ENCODE data around the gene SLC31A1. TPM values are rescaled to one million over a fixed set of nuclear protein-coding genes. Genes with fewer than 3 reads are reported as not detected.

SLC31A1 gene
- total and polyA plus RNA-seq, 2 experiments from 2014 or later = 35.8 to 37.1 TPM

DNA sequence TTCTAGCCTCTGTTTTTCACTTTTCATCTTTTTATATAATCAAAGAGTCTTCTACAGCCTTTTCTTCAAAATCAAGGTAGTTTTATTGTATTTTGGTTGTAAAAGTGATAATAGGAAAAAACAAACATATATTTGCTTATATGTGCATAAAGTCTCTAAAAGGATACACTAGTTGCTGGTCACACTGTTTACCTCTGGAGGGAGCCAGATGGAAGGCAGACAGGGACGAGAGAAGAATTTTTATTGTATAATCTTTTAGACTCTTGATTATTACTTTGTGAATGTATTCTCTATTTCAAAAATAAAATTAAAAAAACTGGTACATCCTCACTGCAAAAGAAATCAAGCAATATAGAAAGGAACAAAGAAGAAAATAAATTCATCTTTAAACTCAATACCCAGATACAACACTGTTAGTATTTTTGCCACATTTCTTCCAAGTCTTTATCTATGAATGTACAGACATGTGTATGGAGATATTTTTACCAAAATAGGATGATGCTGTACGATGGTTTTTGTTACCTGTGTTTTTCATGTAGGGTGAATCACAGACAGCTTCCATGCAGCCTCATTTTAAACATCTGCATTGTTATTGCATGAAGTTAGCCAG is 88.0 kb downstream of the SLC31A1 start:
- Histone ChIP-seq H3K36me3 (ENCODE audit: low read depth) (no peaks in the 10 kb centered on the region), H3F3A (ENCODE audit: insufficient read depth) (0 out of 2 replicates have a peak, but pooled peaks cover 5% of the 10 kb centered on the region), H3K27me3 (replicated peaks; ENCODE audit: insufficient read depth) (no peaks in the 10 kb centered on the region), H4K20me1 (ENCODE audit: insufficient read depth) (no peaks in the 10 kb centered on the region), H3K4me2 (ENCODE audit: unreplicated experiment) (no peak overlapping the region), H3K79me2 (ENCODE audit: insufficient read depth) (no peaks in the 10 kb centered on the region), H3K4me3 (no peak overlapping the region), H3K9me2 (ENCODE audit: insufficient read depth) (no peaks in the 10 kb centered on the region), H3K27ac (no peak overlapping the region), H3K9ac (no peak overlapping the region), H2AFZ (no peak overlapping the region), H3K9me3 (ENCODE audit: low read depth) (no peaks in the 10 kb centered on the region), H3K4me1 (ENCODE audit: insufficient read depth) (no peaks in the 10 kb centered on the region)
- DNase-seq = peak; percentile 72
- in situ Hi-C loops (cut with MboI) = no loop called here
- TF ChIP-seq EZH2 (IDR thresholded peaks at IDR 0.05; ENCODE audit: insufficient read depth, poor library complexity, severe bottlenecking) (no peak), EZH2phosphoT487 (IDR thresholded peaks at IDR 0.05; ENCODE audit: insufficient read depth, low read depth) (no peak)
- 2 to 3% methylated on average over 2 of the region's 2 CpGs for WGBS, 2 experiments (ENCODE audit: low coverage in 1 of 2, low lambda C conversion rate in 2 of 2, missing lambda C conversion rate in 2 of 2)

DNA sequence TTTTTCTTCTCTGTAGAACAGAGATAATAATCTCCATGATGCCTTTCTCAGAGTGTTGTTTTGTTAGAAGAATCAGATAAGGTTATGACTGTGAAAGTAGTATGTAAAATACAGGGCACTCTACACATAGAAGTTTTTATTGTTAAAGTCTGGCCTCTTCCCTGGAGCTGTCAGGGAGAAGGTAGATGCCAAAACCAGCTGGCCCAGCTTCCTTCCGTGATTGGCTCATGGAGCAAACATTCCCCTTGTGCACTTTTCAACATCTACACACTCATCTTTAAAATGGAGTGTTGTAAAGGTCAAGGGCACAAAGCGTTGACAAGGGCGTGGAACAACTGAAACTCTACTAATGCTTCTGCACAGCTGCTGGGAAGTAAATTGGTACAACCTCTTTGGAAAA is 89.2 kb downstream of the SLC31A1 start:
- no peaks in the 10 kb centered on the region for H3K4me1 ChIP-seq (ENCODE audit: insufficient read depth)
- no peak overlapping the region for H3K4me3 ChIP-seq
- 38 to 41% methylated on average over 3 of the region's 3 CpGs for WGBS, 2 experiments (ENCODE audit: low coverage in 1 of 2, low lambda C conversion rate in 2 of 2, missing lambda C conversion rate in 2 of 2)
- no peak overlapping the region for H3K4me2 ChIP-seq (ENCODE audit: unreplicated experiment)
- no peaks in the 10 kb centered on the region for H3K9me3 ChIP-seq (ENCODE audit: low read depth)
- H2AFZ ChIP-seq = no peak overlapping the region
- no peaks in the 10 kb centered on the region for H3K9me2 ChIP-seq (ENCODE audit: insufficient read depth)
- no peaks in the 10 kb centered on the region for H3K27me3 ChIP-seq (replicated peaks; ENCODE audit: insufficient read depth)
- no peak overlapping the region for H3K27ac ChIP-seq
- H3K36me3 ChIP-seq (ENCODE audit: low read depth) = no peaks in the 10 kb centered on the region
- peak; percentile 18 for DNase-seq
- 0 out of 2 replicates have a peak, but pooled peaks cover 5% of the 10 kb centered on the region for H3F3A ChIP-seq (ENCODE audit: insufficient read depth)
- TF ChIP-seq EZH2 (IDR thresholded peaks at IDR 0.05; ENCODE audit: insufficient read depth, poor library complexity, severe bottlenecking) = no peak
- no peak for TF ChIP-seq EZH2phosphoT487 (IDR thresholded peaks at IDR 0.05; ENCODE audit: insufficient read depth, low read depth)
- in situ Hi-C loops (cut with MboI) = no loop called here
- H3K9ac ChIP-seq = no peak overlapping the region
- H4K20me1 ChIP-seq (ENCODE audit: insufficient read depth) = no peaks in the 10 kb centered on the region
- no peaks in the 10 kb centered on the region for H3K79me2 ChIP-seq (ENCODE audit: insufficient read depth)

DNA sequence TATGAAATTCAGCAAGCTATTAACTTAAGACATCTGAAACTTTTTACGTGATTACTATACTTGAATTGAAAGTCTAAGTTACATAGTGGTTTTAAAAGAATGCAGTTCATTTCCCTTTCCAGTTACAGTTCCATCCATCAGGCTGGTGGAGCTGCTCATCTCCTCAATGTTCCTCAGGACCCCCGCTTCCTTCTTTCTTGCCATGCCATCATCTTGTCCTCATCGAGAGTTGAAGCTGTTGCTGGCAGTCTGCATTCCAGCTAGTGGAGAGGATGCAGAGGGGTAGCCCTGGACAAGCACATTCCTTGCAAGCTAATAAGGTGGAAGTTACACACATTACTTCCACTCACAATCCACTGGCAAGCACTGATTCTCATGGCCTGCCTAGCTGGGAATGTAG is 90.6 kb downstream of the SLC31A1 start:
- 78 to 80% methylated on average over 3 of the region's 3 CpGs for WGBS, 2 experiments (ENCODE audit: low coverage in 1 of 2, low lambda C conversion rate in 2 of 2, missing lambda C conversion rate in 2 of 2)
- Histone ChIP-seq H3F3A (ENCODE audit: insufficient read depth) (0 out of 2 replicates have a peak, but pooled peaks cover 5% of the 10 kb centered on the region), H3K4me2 (ENCODE audit: unreplicated experiment) (no peak overlapping the region), H3K9me3 (ENCODE audit: low read depth) (no peaks in the 10 kb centered on the region), H3K9ac (no peak overlapping the region), H3K4me3 (no peak overlapping the region), H3K9me2 (ENCODE audit: insufficient read depth) (no peaks in the 10 kb centered on the region), H4K20me1 (ENCODE audit: insufficient read depth) (no peaks in the 10 kb centered on the region), H3K4me1 (ENCODE audit: insufficient read depth) (no peaks in the 10 kb centered on the region), H2AFZ (no peak overlapping the region), H3K27me3 (replicated peaks; ENCODE audit: insufficient read depth) (no peaks in the 10 kb centered on the region), H3K27ac (no peak overlapping the region), H3K36me3 (ENCODE audit: low read depth) (no peaks in the 10 kb centered on the region), H3K79me2 (ENCODE audit: insufficient read depth) (no peaks in the 10 kb centered on the region)
- DNase-seq = no peak
- TF ChIP-seq EZH2 (IDR thresholded peaks at IDR 0.05; ENCODE audit: insufficient read depth, poor library complexity, severe bottlenecking) (no peak), EZH2phosphoT487 (IDR thresholded peaks at IDR 0.05; ENCODE audit: insufficient read depth, low read depth) (no peak)
- in situ Hi-C loops (cut with MboI) = no loop called here

DNA sequence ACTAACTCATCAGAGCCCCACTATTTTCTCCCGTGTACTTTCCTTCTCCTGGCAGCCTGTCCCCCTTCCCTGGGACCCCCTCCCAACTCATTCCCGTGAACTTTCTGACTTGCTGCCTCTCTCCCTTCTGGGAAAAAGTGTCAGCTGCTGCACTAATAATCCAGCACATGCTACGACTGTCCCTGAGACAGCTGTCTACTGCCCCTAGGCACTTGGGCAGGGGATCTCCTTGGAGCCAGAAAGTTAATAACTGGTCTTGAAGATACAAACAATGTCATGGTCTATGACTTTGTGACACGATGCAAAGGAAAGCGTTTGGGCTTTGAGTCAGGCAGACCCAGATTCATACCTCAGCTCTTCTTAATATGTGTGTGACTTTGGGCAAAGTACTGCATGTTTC is 91.9 kb downstream of the SLC31A1 start:
- Histone ChIP-seq H3K27ac (no peak overlapping the region), H3K36me3 (ENCODE audit: low read depth) (no peaks in the 10 kb centered on the region), H3K4me2 (ENCODE audit: unreplicated experiment) (no peak overlapping the region), H4K20me1 (ENCODE audit: insufficient read depth) (no peaks in the 10 kb centered on the region), H3K9ac (no peak overlapping the region), H3K9me3 (ENCODE audit: low read depth) (no peaks in the 10 kb centered on the region), H3K9me2 (ENCODE audit: insufficient read depth) (no peaks in the 10 kb centered on the region), H3K4me3 (no peak overlapping the region), H3F3A (ENCODE audit: insufficient read depth) (0 out of 2 replicates have a peak, but pooled peaks cover 5% of the 10 kb centered on the region), H3K27me3 (replicated peaks; ENCODE audit: insufficient read depth) (no peaks in the 10 kb centered on the region), H3K4me1 (ENCODE audit: insufficient read depth) (no peaks in the 10 kb centered on the region), H3K79me2 (ENCODE audit: insufficient read depth) (no peaks in the 10 kb centered on the region), H2AFZ (no peak overlapping the region)
- in situ Hi-C loops (cut with MboI) = no loop called here
- no peak for DNase-seq
- 56 to 59% methylated on average over 5 of the region's 5 CpGs for WGBS, 2 experiments (ENCODE audit: low coverage in 1 of 2, low lambda C conversion rate in 2 of 2, missing lambda C conversion rate in 2 of 2)
- TF ChIP-seq EZH2 (IDR thresholded peaks at IDR 0.05; ENCODE audit: insufficient read depth, poor library complexity, severe bottlenecking) (no peak), EZH2phosphoT487 (IDR thresholded peaks at IDR 0.05; ENCODE audit: insufficient read depth, low read depth) (no peak)

Other genes with a start within 250 kb of the SLC31A1 start
- gene ZNF883, start 209.4 kb upstream of the SLC31A1 start, total RNA-seq (2014; rRNA removed; shearing (Covaris generic)) = 6.2 and 6.6 TPM in 2 replicates
- gene ZNF883, start 209.4 kb upstream of the SLC31A1 start, polyA plus RNA-seq (2016; fragmentation: Nextera tagmentation; extraction: Ambion mirVana) = 6.5 and 7.6 TPM in 2 replicates
- gene ZFP37, start 164.8 kb upstream of the SLC31A1 start, total RNA-seq (2014; rRNA removed; shearing (Covaris generic)) = 1.7 and 2.9 TPM in 2 replicates
- gene ZFP37, start 164.8 kb upstream of the SLC31A1 start, polyA plus RNA-seq (2016; fragmentation: Nextera tagmentation; extraction: Ambion mirVana) = 2.0 and 2.2 TPM in 2 replicates
- 11.1 and 20.8 TPM in 2 replicates for gene SLC31A2, start 70.5 kb upstream of the SLC31A1 start, total RNA-seq (2014; rRNA removed; shearing (Covaris generic))
- gene SLC31A2, start 70.5 kb upstream of the SLC31A1 start, polyA plus RNA-seq (2016; fragmentation: Nextera tagmentation; extraction: Ambion mirVana) = 15.0 and 17.0 TPM in 2 replicates
- gene FKBP15, start 267 bp upstream of the SLC31A1 start, total RNA-seq (2014; rRNA removed; shearing (Covaris generic)) = 23.1 and 26.1 TPM in 2 replicates
- 17.8 and 18.6 TPM in 2 replicates for gene FKBP15, start 267 bp upstream of the SLC31A1 start, polyA plus RNA-seq (2016; fragmentation: Nextera tagmentation; extraction: Ambion mirVana)
- 15.9 and 21.6 TPM in 2 replicates for gene CDC26, start 54.0 kb downstream of the SLC31A1 start, total RNA-seq (2014; rRNA removed; shearing (Covaris generic))
- 67.2 and 70.9 TPM in 2 replicates for gene CDC26, start 54.0 kb downstream of the SLC31A1 start, polyA plus RNA-seq (2016; fragmentation: Nextera tagmentation; extraction: Ambion mirVana)
- 26.5 and 27.4 TPM in 2 replicates for gene PRPF4, start 54.1 kb downstream of the SLC31A1 start, total RNA-seq (2014; rRNA removed; shearing (Covaris generic))
- gene PRPF4, start 54.1 kb downstream of the SLC31A1 start, polyA plus RNA-seq (2016; fragmentation: Nextera tagmentation; extraction: Ambion mirVana) = 25.7 and 27.0 TPM in 2 replicates
- not detected in 2 replicates for gene RNF183, start 81.8 kb downstream of the SLC31A1 start, total RNA-seq (2014; rRNA removed; shearing (Covaris generic))
- gene RNF183, start 81.8 kb downstream of the SLC31A1 start, polyA plus RNA-seq (2016; fragmentation: Nextera tagmentation; extraction: Ambion mirVana) = not detected in 2 replicates
- 0.97 and 1.0 TPM in 2 replicates for gene WDR31, start 118.7 kb downstream of the SLC31A1 start, total RNA-seq (2014; rRNA removed; shearing (Covaris generic))
- gene WDR31, start 118.7 kb downstream of the SLC31A1 start, polyA plus RNA-seq (2016; fragmentation: Nextera tagmentation; extraction: Ambion mirVana) = 3.1 and 3.7 TPM in 2 replicates
- gene BSPRY, start 128.0 kb downstream of the SLC31A1 start, total RNA-seq (2014; rRNA removed; shearing (Covaris generic)) = not detected in 2 replicates
- not detected in 2 replicates for gene BSPRY, start 128.0 kb downstream of the SLC31A1 start, polyA plus RNA-seq (2016; fragmentation: Nextera tagmentation; extraction: Ambion mirVana)
- 5.3 and 13.2 TPM in 2 replicates for gene HDHD3, start 155.4 kb downstream of the SLC31A1 start, total RNA-seq (2014; rRNA removed; shearing (Covaris generic))
- gene HDHD3, start 155.4 kb downstream of the SLC31A1 start, polyA plus RNA-seq (2016; fragmentation: Nextera tagmentation; extraction: Ambion mirVana) = 7.7 and 8.3 TPM in 2 replicates
- 9.7 and 13.7 TPM in 2 replicates for gene ALAD, start 179.7 kb downstream of the SLC31A1 start, total RNA-seq (2014; rRNA removed; shearing (Covaris generic))
- gene ALAD, start 179.7 kb downstream of the SLC31A1 start, polyA plus RNA-seq (2016; fragmentation: Nextera tagmentation; extraction: Ambion mirVana) = 18.5 and 18.7 TPM in 2 replicates
- 52.1 and 55.4 TPM in 2 replicates for gene POLE3, start 189.1 kb downstream of the SLC31A1 start, total RNA-seq (2014; rRNA removed; shearing (Covaris generic))
- gene POLE3, start 189.1 kb downstream of the SLC31A1 start, polyA plus RNA-seq (2016; fragmentation: Nextera tagmentation; extraction: Ambion mirVana) = 49.4 and 55.8 TPM in 2 replicates
- gene C9orf43, start 189.2 kb downstream of the SLC31A1 start, total RNA-seq (2014; rRNA removed; shearing (Covaris generic)) = 0.13 and 0.76 TPM in 2 replicates
- gene C9orf43, start 189.2 kb downstream of the SLC31A1 start, polyA plus RNA-seq (2016; fragmentation: Nextera tagmentation; extraction: Ambion mirVana) = 0.42 and 0.59 TPM in 2 replicates
- 44.5 and 58.0 TPM in 2 replicates for gene RGS3, start 242.2 kb downstream of the SLC31A1 start, total RNA-seq (2014; rRNA removed; shearing (Covaris generic))
- 48.6 and 54.8 TPM in 2 replicates for gene RGS3, start 242.2 kb downstream of the SLC31A1 start, polyA plus RNA-seq (2016; fragmentation: Nextera tagmentation; extraction: Ambion mirVana)

Measured in GM23248 (cell line).